H1 (cell line): Measurements from ENCODE around the gene PGLYRP1. TPM values are rescaled to one million over a fixed set of nuclear protein-coding genes. Genes with fewer than 3 reads are reported as not detected.

ENCODE experiments used
- ATF3 ChIP-seq: IDR thresholded peaks from 2 replicates; pipeline ENCODE4 v1.6.1; 2011; ENCODE audit warnings: low read depth, mild to moderate bottlenecking, low read length; ENCODE audit not compliant: insufficient read depth
- BRCA1 ChIP-seq: IDR thresholded peaks from 2 replicates; pipeline ENCODE4 v1.6.1; 2012; ENCODE audit warnings: low read depth, low read length, improper control_type of control experiment
- CBX8 ChIP-seq: fragments of 300-800, 300-1000 bp; sonication (generic); IDR thresholded peaks from 2 replicates; pipeline ENCODE4 v1.7.1; 2016; ENCODE audit warnings: low read depth, low read length, borderline replicate concordance
- CTBP2 ChIP-seq: IDR thresholded peaks from 2 replicates; pipeline ENCODE4 v1.7.0; 2011; ENCODE audit warnings: borderline replicate concordance, mild to moderate bottlenecking, moderate library complexity, mixed read lengths, low read length; ENCODE audit not compliant: insufficient read depth, insufficient read length
- JUN ChIP-seq: IDR thresholded peaks from 2 replicates; pipeline ENCODE4 v1.6.1; 2011; ENCODE audit warnings: low read depth, mild to moderate bottlenecking, improper control_type of control experiment, low read length
- RBBP5 ChIP-seq: IDR thresholded peaks from 2 replicates; pipeline ENCODE4 v1.7.1; 2012; ENCODE audit warnings: low read depth, mild to moderate bottlenecking, inconsistent platforms, low read length, moderate library complexity, borderline replicate concordance
- SAP30 ChIP-seq: fragments of 300-600 bp; sonication (generic); IDR thresholded peaks from 2 replicates; pipeline ENCODE4 v1.7.1; 2012; ENCODE audit warnings: low read length, moderate library complexity, mild to moderate bottlenecking, inconsistent platforms; ENCODE audit not compliant: insufficient read depth, insufficient replicate concordance
- SIN3A ChIP-seq, 2 experiments: IDR thresholded peaks in 1 of 2; conservative IDR thresholded peaks in 1 of 2; 2 replicates each; pipeline ENCODE4 v1.6.1; 2011 to 2012; ENCODE audit warnings: low read length in 2 of 2, improper control_type of control experiment in 1 of 2, low read depth in 1 of 2, mild to moderate bottlenecking in 1 of 2
- SIRT6 ChIP-seq: IDR thresholded peaks from one replicate; pipeline ENCODE4 v1.7.1; 2012; ENCODE audit warnings: low read length, inconsistent platforms
- SP2 ChIP-seq: IDR thresholded peaks from 2 replicates; pipeline ENCODE4 v1.6.1; 2012; ENCODE audit warnings: mild to moderate bottlenecking, low read length, inconsistent platforms
- SUZ12 ChIP-seq: fragments of 200-600 bp; sonication (generic); IDR thresholded peaks from 2 replicates; pipeline ENCODE4 v1.6.1; 2012; ENCODE audit warnings: mild to moderate bottlenecking, inconsistent platforms, low read length, moderate library complexity, mixed read lengths
- USF2 ChIP-seq: IDR thresholded peaks from 2 replicates; pipeline ENCODE4 v1.6.1; 2011; ENCODE audit warnings: low read length, improper control_type of control experiment
- polyA plus RNA-seq, 7 experiments: library from polyadenylated mRNA; depleted of rRNA in 3 of 7; stranded (reverse) in 5 of 7; unstranded in 2 of 7; fragments of >200 nt in 5 of 7; fragments of 200-250 nt in 2 of 7; gene quantifications; 1 replicate in 5 of 7; 2 replicates in 1 of 7; 4 replicates in 1 of 7; pipeline versions ENCODE4 v1.2.1 to v1.2.3, GENCODE V29; 2011 to 2013; ENCODE audit warnings: missing spikeins in 2 of 7, mixed read lengths in 2 of 7
- total RNA-seq: library from RNA; stranded (reverse); fragmentation: NEBNext Ultra II Directional; extraction: Animal tissue kit (Norgen Biotek cat#: 25700); gene quantifications from 2 replicates; pipeline ENCODE4 v1.2.1, GENCODE V29; 2021

The PGLYRP1 gene
- total and polyA plus RNA-seq, 2 of the 8 experiments (the other 6 are each of a cell fraction or from before 2014, with no cell fraction given): not detected

DNA sequence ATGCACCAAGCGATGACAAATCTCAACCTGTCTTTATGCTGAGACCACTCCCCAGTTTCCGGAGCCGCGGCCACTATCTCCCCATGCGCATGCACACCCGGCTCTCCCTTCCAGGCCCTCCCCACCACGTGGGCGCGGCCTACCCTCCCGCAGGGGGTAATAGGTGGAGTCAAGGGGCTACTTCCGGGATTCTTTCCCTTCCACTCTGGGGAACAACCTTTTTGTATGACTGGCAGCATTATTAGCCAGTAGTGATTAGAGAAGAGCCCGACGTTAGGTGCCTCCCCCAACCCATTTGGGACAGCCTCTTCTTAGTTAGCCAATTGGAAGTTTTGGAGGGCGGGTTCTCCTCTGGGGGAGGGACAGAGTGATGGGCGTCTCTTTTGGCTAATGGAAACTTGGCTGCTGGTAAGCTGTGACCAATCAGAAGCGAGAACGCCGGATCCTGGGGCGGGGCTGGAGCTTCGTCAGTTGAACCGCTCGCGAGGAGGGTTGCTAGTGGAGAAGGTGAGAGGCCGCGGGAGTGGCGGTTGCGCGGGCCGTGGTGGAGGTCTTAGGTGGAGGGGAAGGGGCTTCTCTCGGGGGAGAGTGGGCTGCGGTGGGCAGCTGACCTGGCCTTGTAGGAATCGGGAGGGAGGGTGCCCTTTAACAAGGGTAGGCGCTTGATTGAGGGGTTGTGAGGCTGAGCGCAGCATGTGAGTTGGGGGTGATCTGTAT, 27.7 kb downstream of the PGLYRP1 start, which contains the start of gene CCDC61 (continued):
- no peak for TF ChIP-seq SAP30
- peak; percentile 77 to 78; a peak in 2 of 4 replicates for TF ChIP-seq SIN3A (conservative IDR thresholded peaks at IDR 0.05 in 1 of 2, IDR thresholded peaks at IDR 0.05 in 1 of 2; ENCODE audit: low read depth in 1 of 2, low read length in 2 of 2)
- no peak for TF ChIP-seq SIRT6
- TF ChIP-seq SP2: peak; percentile 96
- TF ChIP-seq BRCA1: no peak
- TF ChIP-seq SUZ12: no peak
- no peak for TF ChIP-seq RBBP5
- TF ChIP-seq ATF3: peak; percentile 43; the same call in 1 of the 2 replicates
- TF ChIP-seq JUN: no peak
- TF ChIP-seq CTBP2: no peak
- no peak for TF ChIP-seq CBX8
- peak; percentile 79 for TF ChIP-seq USF2
